ENCODE results near the gene PTPN5.

Gene PTPN5

DNA sequence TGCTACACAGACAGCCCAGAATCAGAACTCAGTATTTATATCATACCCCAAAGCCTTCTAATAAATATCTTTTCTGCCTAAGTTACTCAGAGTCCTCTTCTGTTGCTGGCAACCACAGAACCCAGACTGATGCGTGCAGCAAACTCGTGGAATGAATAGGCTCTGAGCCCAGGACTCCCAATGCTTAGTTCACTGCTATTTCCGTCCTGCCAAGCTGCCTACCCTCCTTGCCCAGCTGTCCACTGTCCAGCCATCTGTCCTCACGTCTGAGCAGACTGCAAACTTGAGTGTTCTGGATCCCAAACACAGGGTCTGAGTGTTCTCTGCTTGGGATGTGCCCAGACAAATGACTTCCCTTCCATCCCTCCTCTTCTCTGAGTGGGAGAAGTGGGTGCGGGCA is 19.4 kb downstream of the PTPN5 start:
- no peak for DNase-seq

DNA sequence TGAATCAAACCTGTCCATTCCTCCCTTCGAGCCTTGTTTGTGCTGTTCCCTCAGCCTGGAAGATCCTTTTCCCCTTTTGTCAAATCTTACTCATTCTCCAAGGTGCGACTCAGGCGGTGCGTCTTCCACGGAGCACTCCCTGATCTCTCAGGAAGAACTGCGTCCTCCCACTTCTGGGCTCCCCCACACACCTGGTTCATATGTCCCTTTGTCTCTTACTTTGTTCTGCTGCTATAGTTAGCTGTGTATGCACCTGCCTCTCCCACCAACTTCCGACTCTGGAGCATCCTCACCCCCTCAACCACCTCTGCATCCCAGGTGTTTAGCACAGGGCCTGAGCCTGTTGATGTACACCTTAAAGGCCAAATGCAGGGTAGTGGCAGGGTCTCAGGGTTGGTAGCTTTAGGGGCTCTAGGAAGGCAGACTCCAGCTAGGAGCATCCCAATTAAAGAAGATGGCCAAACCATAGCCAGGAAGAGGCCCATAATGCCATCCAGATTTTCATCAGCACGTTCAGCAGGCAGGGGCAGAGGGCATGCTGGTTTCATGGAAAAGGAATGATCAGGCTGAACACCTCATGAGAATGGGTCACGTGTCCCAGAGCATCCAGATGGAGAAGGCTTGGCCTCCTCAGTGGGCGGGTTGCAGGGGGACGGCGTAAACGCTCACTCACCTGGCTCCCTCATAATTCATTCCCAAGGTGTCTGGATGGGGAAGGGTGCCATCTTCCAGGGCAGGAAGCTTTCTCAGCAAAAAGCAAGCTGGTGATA is 20.1 kb downstream of the PTPN5 start:
- no peak for DNase-seq

DNA sequence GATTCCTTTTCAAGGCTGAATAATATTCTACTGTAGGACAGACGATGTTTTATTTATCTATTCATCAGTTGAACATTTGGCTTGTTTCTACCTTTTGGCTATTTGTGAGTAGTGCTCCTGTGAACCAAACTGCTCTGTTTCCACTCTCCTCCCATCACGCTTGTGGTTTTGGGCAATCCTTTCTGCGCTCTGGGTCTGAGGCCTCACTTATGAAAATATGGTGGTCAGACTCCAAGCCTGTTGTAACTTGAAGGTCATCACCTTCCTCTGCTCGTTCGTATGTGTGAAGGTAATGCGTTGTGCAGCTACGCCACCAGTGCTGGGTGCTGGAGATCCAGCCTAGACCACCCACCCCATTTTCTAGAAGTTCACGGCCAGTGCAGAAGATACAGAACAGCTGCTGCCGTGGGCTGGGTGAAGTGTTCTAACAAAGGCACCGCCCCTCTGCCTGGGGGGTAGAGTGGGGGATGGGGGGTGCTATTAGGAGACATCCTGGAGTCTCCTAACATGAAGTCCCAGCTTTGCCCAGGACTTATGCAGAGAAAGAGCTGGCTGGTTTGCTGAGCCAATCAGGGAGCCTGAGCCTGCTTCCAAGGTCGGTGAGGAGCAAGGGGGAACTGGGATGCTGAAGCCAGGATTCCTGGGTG is 21.0 kb downstream of the PTPN5 start:
- no peak for DNase-seq

DNA sequence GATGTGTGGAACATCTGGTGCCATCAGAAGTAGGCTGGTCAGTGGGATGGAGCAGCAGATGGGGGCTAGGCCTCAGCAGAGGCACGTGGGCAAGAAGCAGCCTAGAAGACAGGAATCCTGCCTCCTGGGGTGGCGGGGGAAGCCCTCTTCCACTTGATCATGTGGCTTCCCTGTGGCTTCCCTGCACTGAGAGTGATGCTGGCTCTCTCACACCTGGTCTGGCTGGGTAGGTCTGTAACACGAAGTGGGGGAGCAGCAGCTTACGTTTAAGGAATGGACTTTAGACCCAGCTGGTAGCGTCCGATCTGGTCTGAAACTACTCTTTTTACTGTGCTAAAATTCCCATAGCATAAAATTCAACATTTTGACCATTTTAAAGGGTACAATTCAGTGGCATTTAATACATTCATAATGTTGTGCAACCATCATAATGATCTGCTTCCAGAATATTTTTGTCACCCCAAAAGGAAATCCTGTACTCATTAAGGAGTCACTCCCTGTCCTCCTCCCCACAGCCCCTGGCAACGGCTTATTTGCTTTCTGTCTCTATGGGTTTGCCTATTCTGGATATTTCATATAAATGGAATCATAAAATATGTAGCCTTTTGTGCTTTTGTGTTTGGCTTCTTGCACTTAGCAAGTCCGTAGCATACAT is 21.7 kb downstream of the PTPN5 start:
- DNase-seq = no peak

DNA sequence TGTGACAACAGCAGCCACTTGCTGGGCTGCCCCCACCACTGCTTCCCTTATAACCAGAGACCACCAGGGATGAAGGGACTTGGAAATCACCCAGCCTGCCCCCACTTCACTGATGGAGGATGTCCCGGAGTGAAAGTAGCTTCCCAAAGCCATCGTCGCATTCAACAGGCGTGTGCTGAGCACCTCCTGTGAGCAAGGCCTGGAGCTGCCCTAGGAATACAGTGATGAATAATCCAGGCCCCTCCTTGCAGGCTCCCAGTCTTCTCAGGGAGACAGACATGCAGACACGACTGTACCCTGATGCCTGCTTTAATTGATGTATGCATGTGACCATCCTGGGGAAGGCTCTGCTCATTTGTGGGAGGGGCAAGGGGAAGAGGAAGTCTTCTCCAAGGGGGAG is 22.6 kb downstream of the PTPN5 start:
- no peak for DNase-seq

DNA sequence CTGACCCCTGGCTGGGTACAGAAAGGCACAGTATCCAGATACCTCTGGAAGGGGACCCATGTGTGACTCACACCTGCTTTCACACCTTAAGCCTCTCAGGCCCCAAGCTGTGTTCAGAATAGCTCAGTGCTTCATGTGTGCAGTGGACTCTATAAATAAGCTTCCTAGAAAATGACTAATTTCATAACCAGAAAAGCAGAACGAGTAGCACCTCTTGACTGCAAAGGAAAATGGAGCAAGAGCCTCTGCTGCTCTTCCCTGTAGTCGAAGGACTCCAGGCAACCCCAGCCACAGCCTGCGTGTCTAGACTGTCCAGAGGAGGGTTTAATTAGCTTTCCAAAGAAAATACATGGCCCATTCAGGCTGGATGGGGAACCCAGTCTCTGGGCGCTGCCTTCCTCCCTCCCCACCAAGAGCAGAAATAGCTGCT is 23.1 kb downstream of the PTPN5 start:
- DNase-seq = no peak

DNA sequence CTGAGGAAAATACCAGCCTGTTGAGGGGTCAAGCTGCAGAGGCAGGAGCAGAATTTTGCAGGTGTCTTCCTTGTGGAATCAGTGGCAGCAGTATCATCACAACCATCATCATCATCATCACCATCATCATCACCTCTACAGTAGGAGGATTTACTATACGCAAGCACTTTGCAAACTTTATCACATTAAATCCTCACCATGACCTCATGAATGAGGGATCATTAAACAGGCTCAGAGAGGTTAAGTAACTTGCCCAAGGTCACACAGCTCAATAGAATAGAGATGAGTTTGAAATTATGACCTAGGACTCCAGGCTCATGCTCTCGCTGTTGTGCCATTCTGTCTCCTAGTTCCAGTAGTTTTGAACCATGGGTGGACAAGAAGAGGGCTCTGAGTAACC is 25.6 kb downstream of the PTPN5 start:
- DNase-seq = no peak

DNA sequence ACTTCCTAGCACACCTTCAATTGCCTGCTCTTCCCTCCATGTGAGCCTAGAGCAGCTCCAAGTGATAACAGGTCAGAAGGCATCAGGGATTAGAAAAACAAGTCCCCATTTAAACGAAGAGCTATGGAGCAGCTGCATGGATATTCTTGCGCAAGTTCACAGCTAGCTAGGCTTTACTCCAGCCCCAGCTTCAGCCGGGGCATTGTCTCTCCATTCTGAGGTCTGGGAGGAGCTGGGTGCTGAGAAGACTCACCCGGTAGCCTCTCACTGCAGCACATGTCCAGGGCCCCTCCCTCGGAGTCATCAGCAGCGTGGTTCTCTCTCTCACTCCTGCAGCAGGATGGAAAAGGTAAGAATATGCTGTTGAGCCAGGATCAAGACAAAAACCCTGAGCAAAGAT is 26.0 kb downstream of the PTPN5 start:
- no peak for DNase-seq

DNA sequence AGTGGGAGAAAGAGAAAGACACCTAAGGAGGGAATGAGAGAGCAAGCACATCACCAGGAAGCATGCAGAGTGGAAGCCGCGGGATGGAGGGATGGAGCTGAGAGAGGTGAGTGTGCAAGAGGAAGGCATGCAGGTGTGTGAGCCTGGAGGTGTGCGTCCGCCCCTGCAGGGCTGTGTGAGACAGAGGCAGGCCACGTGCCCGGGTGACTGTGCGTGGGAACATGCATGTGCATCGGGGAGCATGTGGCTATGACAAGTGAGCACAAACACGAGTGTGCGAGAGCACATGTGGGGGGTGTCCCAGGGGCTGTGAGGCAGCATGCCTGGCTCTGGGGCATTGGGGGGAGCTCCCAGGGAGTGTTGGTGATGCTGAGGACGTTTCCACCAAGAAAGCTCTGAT is 29.9 kb downstream of the PTPN5 start:
- DNase-seq = no peak

DNA sequence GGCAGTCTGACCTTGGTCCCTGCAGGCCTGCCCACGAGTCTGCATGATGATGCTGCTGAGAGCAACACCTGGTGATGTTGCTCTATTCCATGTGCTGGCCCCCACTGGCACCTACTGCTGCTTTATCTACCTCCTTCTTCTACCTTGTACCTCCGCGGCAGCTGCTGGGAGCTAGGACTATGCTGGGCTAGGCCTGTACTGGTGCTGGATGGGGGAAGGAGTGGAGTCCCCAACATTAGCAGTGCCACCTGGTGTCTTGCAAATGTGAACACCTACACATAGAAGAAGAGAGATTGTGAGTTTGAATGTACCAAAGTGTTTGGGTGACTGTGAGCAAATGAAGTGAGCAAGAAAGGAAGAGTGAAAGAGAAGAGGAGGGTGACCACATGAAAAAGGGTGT is 30.5 kb downstream of the PTPN5 start:
- no peak for DNase-seq

DNA sequence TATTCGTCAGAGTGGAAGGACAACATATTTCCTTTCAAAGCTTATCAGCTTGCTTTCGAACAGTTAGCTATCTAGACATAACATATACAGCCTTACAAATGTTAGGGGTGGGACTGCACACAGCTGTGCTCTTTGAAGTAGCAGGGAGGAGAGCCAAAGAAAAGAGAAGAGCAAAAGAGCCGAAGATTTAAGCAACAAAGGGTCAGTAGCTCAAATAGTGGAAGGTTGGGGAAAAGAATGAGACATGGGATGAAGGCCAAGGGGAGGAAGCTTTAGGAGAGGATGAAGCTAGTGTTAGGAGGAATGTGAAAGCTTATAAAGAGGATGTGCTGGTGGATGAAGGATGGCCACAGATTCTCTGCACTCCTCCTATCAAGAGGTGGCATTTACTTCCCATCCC is 33.8 kb downstream of the PTPN5 start:
- no peak for DNase-seq

DNA sequence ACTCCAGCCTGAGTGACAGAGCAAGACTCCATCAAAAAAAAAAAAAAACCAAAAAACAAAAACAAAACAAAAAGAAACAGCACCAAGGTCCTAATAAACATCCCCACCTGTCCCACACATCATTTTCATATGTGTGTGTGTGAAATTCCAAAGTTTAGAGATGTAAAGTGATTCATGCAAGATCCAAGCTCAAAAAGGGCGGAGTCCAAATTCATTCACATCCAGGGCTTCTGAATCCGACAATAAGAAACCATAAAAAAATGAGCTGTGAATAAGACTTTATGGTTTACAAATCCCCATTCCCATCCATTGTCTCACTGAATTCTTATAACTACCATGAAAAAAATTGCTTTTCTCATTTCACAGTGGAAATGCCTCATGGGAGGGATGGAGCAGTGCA is 34.7 kb downstream of the PTPN5 start:
- no peak for DNase-seq

DNA sequence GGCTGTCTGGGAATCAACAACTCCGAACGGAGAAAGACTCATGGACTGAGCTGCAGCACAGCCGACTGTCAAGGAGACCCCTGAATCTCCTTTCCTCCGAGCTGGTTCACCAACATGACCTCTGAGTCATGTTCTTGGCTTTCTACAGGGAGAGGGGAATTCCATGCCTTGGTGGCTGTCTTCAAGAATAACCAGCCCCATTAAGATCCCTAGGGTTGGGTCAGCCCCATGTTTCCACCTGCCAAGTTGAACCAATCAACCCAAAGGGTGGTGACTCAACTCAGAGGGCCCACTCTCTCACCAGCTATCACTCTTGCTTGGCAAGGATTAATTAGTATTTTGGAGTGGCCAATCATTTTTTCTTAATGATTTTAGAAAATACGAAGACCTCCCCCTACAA is 37.3 kb downstream of the PTPN5 start:
- no peak for DNase-seq

DNA sequence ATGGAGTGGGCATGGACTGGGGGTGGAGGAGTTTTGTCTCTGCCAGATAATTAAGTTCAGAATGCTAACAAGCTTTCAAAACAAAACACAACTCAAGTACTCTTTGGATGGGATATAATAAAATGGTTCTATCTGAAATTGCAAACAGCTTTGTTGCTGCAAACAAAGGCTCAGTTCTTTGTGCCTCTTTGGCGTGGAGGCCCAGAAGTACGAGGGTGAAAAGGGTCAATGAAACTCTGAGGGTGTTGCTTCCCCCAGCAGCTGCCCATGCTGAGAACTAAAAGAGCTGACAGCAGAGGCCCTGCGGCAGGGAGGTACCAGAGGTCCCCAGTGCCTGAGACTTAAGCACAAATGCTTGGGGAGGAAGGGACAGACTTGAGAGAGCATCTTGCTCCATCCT is 39.1 kb downstream of the PTPN5 start:
- DNase-seq = no peak

DNA sequence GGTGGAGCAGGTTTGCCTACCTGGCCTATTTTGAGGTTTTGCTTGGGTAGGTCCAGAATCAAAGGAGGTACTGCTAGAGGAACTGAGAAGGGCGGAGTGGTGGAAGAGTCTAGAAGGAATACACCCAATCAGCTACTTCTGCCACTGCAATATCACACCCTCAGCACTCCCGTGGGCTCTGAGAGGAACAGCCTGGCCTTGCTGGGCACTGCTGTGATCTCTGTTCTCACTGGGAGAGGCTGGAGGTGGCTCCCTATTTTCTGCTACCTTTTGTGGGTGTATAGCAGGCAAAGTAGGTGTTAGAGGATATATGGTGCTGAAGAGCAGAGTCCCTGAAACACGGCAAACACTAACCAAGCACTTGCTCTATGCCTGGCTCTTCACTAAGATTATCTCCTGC is 40.7 kb downstream of the PTPN5 start:
- DNase-seq = no peak

DNA sequence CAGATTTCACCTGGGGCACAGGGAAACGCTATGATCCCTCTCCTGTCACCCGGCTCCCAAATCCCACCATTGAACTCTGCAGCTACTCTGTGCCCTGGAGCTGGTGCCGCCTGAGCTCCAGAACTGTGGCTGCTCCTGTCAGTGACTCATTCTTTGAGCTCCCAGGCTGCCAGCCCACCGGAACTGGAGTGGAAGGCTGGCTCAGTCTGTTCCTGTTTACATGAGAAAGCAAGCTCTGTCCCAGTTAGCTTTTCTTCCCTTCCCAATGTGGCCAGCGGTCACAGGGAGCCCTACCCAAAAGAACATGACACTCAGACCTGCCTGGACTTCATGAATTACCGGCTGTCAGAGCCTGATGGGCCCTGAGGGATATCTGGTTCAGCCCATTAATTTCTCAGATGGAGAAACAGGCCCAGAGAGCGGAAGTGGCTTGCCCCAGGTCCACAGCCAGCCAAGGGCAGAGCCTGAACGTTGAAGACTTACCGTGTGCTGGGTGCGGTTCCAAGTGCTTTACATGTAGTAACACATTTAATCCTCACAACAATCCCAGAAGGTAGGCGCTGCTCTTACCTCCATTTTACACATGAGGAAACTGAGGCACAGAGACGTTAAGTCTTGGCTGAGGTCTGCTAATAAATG is 41.8 kb downstream of the PTPN5 start:
- no peak for DNase-seq

DNA sequence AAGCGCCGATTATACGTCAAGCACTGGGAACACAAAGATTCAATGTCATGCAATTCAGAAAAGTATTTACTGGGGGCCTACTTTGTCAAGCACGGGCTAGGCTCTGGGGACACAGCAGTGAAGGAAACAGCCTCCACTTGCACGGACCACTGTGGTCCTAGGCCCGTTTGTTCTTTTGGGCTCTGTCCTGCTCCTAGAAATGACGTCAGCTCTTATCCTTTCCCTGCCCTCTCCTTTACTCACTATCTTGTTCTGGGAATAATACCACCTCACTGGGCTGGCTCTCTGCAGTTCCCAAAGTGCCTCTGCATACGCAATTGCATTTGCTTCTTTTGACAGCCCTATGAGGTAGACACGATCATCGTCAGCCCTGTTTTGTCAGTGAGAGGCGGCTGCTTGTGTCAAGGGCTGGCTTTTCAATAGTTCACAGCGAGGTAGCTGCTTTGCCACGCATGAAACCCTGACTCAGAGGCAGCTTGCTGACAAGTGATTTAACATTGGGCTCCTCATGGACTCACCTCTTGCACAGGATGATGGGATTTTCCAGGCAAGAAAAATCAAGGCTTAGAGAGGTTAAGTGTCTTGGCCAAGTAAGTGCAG is 42.7 kb downstream of the PTPN5 start:
- no peak for DNase-seq

DNA sequence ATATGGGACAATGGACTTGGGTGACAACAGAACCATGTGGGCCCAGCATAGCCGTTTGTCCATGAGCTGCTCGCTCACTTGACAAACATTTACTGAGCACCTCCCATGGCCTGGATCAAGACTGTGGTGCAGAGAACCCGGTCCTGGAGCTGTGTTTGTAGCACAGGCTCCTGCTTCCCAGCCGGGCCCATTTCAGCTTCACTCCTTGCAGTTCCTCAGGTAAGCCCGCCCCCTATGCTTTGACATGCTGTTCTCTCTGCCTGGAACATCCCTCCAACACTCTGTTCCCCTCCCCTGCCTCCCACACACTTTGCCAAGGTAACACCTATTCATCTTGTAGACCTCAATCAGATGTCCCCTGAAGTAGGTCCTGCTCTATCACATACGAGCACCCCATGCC is 46.3 kb downstream of the PTPN5 start:
- DNase-seq = no peak

DNA sequence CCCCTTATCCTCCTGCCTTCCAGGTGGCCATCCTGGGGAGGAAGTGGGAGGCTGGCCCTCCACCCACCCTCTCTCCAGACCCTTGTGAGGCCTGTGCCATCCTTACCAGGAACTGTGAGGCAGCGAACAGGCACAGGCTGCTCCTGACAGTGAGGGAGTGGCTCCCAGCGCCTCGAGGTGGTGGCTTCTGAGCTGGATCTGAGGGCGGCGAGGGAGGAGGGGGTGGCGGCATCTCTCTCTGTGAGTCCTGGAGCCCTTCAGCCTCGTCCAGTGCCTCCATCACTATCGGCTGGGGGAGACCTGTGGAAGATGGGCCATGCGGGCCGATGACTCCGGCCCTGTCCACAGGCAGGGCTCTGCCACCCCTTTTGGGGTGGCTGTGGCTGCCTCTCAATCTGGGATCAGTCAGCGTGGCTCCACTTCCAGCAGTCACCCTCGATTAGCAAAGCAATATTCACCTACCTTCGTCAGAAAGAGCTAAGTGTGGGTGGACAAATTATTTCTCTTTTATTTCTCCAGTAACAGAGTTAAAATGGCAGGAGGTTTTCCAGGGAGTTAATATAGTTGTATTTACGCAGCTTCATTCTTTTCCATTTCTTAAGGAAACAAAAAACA is 47.6 kb downstream of the PTPN5 start:
- DNase-seq = no peak

DNA sequence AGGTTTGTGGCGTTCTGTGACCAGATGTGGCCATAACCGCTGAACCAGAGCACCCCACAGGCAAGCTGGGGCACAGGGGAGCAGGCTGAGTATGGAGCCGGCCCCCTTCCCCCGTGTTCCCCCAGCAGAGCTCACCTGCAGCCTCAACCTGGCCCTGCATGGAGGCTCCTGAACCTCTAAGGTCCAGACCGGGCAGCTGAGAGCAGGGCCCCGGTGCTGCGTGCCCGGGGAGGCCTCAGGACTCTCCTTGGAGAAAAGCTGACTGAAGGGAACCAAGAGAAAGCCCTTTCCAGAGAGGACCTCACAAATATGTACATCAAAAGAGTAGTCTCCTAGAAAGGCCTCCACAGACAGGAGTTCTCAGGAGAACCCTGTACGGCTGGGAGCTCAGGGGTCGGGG is 48.2 kb downstream of the PTPN5 start:
- no peak for DNase-seq

DNA sequence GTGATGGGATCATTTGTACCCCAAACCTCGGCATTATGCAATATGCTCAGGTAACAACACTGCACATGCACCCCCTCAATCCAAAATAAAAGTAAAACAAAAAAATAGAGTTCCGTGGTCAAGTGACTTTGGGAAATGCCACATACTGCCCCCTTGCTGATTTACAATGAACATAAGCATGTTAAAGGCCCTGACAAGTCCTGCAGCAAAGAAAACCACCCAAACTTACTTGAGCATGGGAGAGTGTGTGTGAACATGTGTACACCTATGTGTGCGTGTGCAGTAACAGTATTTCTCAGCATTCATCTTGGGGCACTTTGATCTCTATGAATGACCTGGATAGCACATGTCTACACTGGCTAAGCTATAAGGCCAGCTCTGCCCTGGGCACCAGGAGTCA is 49.8 kb downstream of the PTPN5 start:
- DNase-seq = no peak

DNA sequence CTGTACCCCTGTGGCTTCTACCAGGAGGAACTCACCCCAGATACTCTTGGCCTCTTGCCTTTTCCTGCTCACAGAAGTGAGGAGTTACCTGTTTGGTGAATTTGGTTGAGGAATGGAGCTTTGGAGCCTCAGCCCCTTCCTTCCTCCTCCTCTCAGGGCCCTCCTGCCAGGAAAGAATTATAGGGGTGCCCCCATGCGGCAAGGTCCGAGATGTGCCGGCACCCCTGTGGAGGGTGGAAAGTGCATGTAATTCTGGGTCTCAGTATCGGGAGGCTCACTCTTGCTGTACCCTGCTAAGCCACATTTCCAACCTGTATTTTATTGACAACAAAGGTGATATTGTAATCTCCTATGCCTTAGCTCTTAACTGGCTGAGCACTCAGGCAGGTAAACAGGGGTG is 51.9 kb downstream of the PTPN5 start:
- DNase-seq = no peak

DNA sequence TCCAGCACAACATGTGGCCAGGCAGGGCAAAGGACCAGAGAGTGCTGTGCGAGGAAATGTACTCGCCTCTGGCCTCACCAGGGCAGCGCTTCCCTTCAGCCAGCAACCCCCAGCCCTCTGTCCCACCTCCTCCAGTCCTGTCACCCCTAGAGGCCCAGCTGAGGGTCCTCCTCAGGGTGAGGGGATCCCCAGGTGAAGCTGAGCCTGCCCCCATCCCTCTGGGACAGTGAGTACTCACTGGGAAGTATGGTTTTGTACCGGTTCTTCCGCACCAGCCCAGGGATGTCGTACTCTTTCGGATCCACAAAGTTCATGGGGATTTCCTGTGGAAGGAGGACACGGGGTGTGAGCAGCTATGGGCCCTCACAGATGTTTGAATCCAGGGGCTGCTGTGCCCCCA is 54.0 kb downstream of the PTPN5 start:
- no peak for DNase-seq

Data from NCI-H1436 (cell line).